ENCODE results near the gene KCTD17. TPM values are rescaled to one million over a fixed set of nuclear protein-coding genes. Genes with fewer than 3 reads are reported as not detected.
A peak's percentile ranks its signal among the peaks of the same experiment; 100 is the strongest.

KCTD17 gene
- total RNA-seq, 1 experiment from 2014 or later, result 21.3 TPM

DNA sequence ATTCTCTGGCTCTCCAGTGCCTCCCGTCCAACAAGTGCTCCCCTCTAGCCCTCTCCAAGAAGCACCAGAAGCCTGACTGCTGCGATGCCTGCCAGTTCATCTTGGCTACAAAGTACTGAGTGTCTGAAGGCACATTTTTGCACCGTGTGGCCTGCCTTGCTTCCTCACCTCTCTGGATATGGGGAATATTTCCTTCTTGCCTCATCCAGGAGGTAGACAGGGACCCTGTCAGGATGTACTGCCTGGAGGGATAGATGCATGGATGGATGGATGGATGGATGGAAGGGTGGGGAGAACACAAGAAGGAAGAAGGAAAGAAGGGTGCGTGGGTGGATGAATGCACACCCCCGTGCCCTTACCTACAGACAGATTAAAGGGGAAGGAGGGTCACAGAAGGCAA lies 27.6 kb downstream of the KCTD17 start:
- DNase-seq (ENCODE audit: low spot score), result no peak

DNA sequence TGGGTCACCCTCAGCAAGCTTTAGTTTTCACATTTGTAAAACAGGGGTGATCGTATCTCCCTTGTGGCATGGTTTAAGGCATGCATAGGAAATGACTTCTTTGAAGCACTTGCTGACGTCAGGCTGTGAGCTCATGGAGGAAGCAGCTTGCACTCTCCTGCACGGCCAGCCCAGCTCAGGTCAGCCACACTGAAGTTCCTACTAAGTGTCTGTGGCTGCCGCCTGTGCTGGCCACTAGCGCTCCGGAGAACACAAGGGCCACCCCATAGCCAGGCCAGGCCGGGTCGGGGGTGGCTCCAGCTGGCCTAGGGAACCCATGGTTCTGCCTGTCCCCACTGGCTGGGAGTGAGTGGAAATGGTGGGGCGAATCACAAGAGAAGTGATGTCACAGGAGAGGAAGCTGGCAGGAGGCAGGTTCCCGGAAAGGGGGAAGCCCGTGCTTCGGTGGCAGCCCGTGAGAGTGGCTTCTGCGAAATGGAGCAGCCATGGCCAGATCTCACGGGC lies 28.2 kb downstream of the KCTD17 start:
- peak; percentile 19 for DNase-seq (ENCODE audit: low spot score)

DNA sequence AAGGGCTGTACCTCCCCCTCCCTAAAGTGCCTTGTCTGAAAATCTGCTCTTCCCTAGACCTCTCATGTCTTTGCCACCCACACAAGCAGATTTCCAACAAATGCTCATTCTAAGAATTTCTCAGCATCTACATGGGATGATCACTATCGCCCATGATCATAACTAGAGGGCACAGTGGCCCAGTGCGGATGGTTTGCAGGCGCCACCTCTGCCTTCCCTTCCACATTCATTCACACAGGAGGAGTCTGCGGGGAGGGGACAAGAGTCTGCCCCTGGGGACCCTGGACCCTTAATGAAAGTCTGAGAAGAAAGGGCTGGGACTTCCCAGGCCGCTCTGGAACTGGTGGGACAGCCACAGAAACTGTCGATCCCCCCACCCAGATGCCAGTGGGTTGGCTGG lies 28.9 kb downstream of the KCTD17 start:
- DNase-seq (ENCODE audit: low spot score), result no peak

DNA sequence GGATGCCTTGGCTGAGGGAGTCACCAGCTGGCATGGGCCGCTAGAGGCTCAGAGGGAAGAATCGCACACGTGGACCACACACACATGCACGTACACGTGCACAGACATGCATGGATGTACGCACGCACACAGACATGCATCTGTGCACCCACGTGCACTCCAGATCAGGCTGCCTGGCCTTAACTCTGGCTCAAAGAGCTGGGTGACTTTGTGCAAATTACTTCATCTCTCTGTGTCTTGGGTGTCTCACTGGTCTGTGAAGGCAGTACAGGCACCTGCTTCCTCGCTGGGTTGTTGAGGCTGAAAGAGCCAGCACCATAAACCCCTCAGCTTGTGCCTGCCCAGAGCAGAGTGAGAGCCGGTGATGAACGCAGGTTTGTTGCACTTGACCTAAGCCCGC lies 29.3 kb downstream of the KCTD17 start:
- DNase-seq (ENCODE audit: low spot score), result no peak

DNA sequence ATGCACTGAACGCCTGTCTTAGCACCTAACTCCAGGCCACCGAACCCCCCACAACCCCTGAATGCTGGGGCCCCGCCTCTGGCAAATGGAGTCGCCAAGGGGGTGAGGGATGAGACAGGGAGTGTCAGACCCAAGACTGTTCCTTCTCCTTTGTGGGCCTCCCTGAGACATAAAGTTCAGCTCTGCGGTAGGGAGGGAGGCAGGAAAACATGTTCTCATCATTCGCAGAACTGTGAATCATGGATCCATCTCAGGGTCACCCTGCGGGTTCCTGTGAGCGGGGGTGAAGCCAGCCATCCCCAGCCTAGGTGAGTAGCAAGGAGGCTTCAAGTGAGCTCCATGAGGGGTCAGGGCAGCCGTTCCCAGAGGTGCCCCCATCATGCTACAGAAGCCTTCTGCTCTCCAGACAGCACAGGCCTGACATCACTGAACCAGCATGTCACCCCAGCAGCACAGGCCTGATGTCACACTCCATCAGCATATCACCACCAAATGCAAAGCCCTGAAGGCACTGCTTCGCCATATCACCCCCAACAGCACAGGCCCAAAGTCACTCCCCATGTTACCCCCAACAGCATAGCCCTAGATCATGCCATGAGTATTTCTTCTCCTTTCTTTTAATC lies 30.8 kb downstream of the KCTD17 start:
- DNase-seq (ENCODE audit: low spot score), result no peak

DNA sequence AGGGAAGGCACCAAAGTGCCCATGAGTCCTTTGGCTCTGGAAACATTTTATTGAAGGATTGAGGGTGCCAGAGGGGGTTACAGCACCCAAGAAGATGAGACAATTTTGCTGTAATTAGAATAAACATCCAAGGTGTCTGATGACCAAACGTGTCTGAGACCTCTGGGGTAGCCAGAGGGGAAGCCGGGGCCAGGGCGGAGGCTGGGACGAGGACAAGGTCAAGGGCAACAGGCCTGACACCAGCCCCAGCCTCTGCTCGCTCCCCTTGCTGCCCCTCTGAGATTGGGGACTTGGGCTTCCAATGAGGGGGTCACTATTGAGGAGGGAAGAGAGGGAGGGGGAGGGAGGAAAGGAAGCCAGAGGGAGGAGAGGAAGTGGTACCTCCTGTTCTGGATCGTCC lies 32.4 kb downstream of the KCTD17 start:
- DNase-seq (ENCODE audit: low spot score), result no peak

DNA sequence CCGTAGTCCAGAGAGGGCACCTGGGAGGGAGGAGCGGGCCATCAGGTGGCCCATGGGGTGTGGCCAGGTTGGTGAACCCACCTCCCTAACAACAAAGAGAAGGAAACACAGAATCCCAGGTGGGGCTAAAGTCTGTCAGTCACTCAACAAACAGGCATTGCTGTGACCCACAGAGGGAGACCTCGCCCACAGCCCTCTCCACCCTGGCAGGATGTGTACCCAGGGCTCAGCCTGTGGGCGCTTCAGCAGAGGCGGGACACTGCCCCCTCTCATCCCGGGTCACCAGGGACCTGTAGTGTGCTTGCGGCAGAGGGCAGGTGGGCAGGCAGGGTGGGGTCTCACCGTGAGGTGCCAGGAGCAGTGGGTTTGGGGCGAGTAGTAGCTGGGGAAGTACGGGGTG lies 32.8 kb downstream of the KCTD17 start:
- DNase-seq (ENCODE audit: low spot score), result no peak

DNA sequence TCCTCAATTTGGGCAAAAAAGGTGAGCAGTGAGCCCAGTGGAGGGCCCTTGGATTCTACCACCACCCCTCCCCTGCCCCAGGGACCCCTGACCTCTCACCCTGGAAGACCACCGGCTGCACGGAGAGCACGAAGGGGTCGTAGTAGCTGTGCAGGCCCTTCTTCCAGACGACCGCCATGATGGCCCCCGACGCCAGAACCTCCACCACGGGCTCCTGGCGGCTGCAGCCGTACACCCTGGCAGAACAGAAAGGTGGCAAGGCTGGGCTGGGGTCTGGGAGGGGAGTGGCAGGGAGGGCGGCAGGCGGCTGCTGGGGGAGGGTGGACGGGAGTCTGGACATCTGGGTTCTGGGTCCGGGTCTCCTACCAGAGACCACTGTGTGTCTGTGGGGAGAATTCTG lies 34.6 kb downstream of the KCTD17 start:
- DNase-seq (ENCODE audit: low spot score), result no peak

DNA sequence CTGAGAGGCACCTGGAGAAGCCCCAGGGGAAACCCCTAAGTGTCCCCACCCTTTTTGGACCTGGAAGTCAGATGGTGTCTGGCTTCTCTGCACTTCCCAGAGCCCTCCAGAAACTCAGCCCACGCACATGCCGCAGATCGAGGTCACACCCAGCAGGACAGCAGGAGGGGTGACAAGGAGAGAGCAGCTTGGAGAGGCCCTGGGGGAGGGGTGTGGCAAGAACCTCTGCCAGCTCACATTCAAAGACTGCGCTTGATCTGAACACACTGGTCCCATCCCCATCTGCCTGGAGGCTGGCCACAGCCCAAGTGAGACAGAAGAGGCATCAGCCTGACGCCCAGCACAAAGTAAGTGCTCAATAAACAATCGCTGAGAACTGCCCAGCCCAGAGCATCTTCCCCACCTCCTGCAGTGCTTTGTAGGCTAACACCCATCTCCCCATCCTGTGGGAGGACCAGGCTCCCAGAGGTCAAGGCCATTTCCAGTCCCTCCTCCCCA lies 36.6 kb downstream of the KCTD17 start:
- DNase-seq (ENCODE audit: low spot score), result peak; percentile 6

DNA sequence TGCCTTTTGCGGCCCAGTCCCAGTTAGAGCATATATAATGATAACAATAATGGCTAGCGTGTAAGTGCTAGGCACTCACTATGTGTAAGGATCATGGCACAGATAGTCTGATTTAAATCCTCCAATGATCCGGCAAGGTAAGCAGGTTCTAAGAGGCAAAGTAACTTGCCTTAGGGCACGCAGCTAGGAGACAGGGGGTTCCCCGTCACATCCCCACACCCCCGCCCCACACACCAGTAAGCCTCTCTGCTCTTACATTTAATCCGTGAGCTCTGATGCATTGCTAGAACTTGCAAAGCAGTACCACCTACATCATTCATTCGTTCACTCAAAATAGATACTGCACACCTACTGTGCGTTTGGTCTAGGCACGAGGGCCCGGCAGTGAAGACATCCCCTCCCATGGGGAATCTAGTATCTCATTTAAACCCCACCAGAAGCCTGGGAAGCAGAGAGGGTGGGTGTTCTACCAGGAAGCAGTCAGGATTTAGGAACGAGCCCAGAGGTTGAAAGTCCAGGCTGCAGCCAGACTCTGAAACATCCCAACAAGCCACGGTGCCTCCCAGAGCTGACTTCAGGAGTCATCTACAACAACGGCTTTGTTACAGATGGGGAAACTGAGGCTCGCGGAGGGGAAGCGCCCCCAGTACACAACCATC lies 37.3 kb downstream of the KCTD17 start:
- no peak for DNase-seq (ENCODE audit: low spot score)

DNA sequence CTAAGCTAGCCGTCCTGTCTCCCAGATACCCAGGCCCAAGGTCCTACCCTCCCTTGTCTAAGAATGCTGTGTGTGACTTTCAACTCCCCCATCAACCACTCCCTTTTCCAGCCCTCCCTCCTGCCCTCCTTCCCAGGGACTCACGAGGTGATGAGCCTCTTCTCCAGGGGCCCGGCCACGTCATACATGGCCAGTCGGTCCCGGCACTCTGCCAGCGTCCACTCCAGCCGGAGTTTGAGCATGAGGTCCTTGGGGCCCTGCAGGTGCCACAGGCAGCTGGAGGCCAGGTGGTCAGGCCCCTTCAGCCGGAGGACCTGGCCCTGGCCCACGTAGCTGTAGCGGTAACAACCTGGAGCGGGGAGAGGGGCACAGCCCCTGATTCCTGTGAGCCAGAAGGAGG lies 37.9 kb downstream of the KCTD17 start:
- DNase-seq (ENCODE audit: low spot score), result peak; percentile 16

DNA sequence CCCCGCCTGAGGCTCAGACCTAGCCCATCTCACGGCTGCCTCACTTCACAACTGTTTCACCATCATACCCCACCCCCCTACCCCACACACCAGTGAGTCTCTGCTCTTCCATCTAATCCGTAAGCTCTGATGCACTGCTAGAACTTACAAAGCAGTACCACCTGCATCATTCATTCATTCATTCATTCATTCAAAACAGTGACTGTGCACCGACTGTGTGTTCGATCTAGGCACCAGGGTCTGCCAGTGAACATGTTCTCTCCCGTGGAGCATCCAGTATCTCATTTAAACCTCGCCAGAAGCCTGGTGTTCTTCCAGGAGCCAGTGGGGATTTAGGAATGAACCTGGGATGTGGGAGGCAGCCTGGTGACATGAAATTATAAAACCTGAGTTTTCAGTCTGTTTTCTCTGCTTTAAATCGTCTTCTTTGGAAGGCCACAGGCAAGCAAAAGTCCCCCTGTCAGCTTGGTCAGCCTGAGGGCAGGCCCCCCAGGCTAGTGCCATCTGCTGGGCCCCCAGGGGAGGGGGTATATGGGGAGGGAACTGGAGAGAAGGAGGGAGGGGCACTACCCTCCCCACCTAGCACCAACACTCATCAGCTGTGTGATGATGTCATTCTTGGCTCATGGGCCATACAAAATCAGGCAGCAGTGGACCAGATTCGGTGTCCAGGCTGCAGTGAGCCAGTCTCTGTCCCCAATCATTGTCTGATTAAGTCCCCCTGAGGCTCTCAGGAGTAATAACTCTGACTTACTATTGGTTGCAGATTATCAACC lies 39.6 kb downstream of the KCTD17 start:
- no peak for DNase-seq (ENCODE audit: low spot score)

DNA sequence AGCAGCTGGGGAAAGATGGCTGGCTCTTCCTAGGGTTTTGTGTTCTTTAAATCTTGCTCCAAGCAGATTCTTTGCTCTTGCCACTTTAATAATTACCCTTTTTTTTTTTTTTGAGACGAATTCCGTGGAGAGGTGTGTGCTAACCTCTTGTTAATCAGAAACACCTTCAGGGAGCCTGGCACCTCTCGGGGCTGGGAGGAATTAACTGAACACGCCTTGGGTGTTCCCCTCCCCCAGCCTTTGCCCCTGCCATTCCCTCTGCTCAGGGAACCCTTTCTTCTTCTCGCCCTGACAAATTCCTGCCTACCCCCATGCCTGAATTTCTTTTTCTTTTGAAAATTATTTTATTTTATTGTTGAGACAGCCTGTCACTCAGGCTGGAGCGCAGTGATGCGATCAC lies 40.5 kb downstream of the KCTD17 start:
- DNase-seq (ENCODE audit: low spot score), result no peak

DNA sequence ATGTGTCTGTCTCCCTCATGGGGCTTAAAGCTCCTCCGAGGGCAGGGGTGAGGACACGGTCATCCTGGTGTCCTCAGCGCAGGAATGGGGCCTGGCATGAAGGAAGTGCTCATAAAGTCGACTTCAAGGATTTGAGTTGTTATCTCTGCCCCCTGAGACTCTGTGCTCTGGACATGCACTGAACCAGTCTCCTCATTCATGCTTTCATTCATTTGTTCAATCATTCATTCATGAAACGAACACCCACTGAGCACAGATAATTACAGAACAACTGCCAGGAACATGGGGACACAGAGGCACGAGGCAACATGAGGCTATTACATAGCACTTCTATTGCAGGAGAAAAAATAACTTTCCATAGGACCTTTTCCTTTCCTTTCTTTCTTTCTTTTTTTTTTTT lies 41.5 kb downstream of the KCTD17 start:
- no peak for DNase-seq (ENCODE audit: low spot score)

DNA sequence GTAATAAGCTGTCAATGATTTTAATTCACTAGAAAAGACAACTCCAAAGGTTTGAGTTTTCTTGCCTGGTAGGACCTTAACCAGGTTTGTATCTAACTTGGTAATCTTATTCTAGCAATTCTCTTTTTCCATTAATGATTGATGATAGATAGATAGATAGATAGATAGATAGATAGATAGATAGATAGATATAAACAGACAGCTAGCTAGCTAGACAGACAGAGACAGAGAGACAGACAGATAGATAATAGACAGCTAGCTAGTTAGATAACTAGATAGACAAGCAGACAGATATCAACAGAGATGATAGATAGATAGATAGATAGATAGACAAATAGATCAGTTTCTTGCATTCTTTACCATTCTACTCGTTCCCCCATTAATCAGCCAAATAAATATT lies 42.7 kb downstream of the KCTD17 start:
- no peak for DNase-seq (ENCODE audit: low spot score)

DNA sequence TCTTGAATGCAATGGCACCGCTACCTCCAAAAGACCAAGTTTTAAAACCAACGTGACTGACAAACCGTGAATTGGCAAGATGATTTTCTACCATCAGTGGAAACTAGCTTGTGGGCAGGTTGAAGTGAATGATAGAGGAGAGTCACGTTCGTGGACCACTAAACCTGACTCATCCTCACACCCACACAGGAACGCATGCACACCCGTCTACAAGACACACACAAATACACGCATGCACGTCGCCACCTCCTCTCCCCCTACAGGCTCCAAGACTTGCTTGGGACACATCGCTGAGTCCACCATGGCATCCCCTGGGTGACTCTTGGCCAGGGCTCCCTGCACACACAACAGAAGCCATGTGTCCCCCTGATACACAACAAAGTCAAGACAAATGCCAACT lies 43.6 kb downstream of the KCTD17 start:
- DNase-seq (ENCODE audit: low spot score), result no peak

DNA sequence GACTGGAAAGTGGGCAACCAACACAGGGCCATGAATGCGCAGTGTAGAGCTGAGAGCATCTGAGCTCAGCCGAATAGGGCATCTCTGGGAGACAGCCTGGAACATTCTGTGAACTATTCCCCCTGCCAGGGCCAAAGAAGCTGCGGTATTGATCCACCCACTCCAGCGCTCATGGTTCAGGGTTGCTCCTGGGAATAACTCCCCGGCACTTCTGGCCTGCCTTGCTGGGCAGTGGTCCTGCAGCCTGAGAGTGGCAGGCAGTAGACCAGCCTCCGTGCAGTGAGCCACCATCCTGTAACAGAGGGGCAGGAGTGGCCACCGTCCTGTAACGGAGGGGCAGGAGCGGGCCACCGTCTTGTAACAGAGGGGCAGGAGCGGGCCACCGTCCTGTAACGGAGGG lies 45.8 kb downstream of the KCTD17 start:
- DNase-seq (ENCODE audit: low spot score), result no peak

DNA sequence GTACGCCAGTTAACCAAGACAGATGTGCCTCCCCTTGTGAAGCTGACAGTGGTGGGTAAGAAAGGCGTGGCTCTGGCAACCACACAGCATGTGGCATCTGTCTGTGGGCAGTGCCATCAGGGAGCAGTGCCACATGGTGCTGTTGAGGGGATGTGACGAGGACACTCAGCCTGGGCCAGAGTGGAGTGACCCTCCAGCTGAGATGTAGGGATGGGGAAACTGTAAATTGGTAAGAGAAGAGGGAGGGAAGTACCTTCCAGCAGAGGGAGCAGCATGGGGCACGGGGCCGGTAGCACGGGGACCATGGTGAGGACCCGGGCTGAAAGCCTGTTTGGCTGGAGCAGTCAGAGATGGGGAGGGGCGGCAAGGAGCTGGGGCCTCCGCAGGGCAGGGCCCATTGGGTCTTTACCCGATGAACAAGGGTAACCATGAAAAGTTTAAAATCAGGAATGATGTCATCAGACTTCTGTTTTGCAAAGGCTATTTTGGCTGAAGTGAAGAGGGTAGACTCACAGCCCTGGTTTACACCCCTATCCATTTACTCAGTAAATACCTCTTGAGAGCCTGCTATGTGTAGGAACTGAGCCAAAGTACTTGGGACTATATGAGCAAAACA lies 47.5 kb downstream of the KCTD17 start:
- DNase-seq (ENCODE audit: low spot score), result no peak

DNA sequence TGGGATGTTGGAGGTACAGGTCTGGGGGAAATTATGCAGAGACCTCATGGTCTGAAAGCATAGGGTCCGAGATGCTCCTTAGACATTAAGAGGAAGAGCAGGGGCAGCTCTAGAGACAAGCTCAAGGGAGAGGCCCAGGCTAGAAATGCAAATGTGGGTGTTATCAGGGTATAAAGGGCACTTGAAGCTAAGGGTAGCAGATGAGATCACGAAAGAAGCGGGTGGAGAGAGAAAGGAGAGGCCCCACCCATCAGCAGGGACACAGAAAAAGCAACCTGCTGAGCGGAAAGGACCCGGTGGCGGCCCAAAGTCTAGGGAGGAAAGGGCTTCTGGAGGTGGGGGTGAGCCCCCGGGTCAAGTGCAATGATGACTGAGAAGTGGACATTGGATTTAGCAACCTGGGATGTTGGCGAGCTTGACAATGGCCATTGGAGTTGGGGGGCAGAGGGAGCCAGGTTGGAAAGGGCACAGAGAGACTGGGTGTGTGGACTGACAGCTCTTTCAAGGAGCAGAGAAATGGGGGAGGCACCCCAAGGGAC lies 49.1 kb downstream of the KCTD17 start:
- no peak for DNase-seq (ENCODE audit: low spot score)

DNA sequence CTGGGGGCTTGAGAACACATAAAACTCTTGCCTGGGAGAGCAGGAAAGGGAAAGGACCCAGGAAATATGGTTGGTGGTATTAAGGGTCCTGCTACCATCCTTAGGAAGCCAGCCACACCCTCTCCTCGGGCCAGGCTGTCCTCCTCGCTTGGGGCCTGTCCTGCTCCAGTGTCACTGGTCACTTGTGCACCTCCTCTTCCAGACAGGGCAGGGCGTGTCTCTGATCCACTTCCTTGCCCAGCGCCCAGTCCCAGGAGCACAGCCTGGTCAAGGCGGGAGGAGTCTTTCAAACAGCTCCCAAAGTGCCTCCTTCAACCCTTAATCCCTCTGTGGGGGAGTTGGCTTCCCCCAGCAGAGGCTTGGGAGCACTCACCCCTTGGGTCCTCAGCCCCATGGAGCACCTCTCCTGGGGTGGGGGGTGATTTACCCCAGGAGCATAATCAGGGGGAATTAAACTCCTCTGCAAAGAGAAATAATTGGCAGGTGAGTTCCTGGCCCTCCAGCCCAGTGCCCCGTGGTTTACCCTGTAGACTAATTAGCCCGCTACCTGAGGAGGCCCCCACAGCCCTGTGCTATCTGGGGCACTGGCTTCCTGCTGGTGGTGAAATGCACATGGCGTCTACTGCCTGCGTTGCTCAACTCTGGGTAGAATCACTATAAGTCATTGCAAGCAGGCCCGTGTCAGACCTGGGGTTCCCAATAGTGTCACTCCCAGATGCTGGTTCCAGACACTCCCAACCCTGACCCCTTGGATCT lies 49.9 kb downstream of the KCTD17 start:
- DNase-seq (ENCODE audit: low spot score), result no peak

DNA sequence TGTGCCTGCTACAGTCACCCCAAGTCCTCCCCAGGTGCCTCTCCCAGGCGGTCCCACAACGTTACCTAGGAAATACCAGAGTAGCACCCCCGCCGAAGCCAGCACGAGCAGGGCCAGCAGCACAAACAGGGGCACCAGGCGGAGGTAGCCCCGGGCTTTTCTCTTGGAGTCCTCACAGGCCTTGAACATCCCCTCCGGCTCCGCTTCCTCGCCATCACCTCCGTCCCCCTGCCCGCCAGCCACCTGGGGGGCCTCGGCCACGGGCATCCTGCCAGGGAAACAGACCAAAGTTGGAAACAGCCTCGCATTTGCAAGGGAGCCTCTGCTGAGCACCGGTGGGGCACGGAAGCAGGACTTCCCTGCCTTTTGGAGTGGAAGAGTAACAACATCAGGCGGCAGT lies 51.6 kb downstream of the KCTD17 start:
- no peak for DNase-seq (ENCODE audit: low spot score)
